Measurements from ENCODE around the gene RETREG2.
A peak's percentile ranks its signal among the peaks of the same experiment; 100 is the strongest.

Gene RETREG2

GRCh38 chr2:219207134-219207883 is 29.2 kb downstream of the RETREG2 start:
- peak overlapping the region; percentile 88 for H3K4me2 ChIP-seq (ENCODE audit: low read depth, low read length)
- peak overlapping the region; percentile 84 for H3K4me3 ChIP-seq (ENCODE audit: low read length)
- no peak overlapping the region for H2AFZ ChIP-seq (ENCODE audit: low read length)
- peak overlapping the region; percentile 81; the same call in 1 of the 2 replicates for H3K9ac ChIP-seq (ENCODE audit: low read length)
- no peak for TF ChIP-seq CTCF (IDR thresholded peaks at IDR 0.05; ENCODE audit: low read length)
- no peak for TF ChIP-seq EZH2phosphoT487 (IDR thresholded peaks at IDR 0.05; ENCODE audit: low read length)
- no peak for TF ChIP-seq EZH2 (optimal IDR thresholded peaks at IDR 0.05; ENCODE audit: low read depth, low read length)
- no peaks in the 10 kb centered on the region for H3K27me3 ChIP-seq (replicated peaks; ENCODE audit: insufficient read depth, low read length)
- H3K79me2 ChIP-seq (ENCODE audit: low read length), result peaks cover 12% of the 10 kb centered on the region; the same call in 1 of the 2 replicates
- H3K27ac ChIP-seq (ENCODE audit: low read length), result peak overlapping the region; percentile 79; the same call in 1 of the 2 replicates
- no peaks in the 10 kb centered on the region for H4K20me1 ChIP-seq (ENCODE audit: insufficient read depth, low read length)
- peaks cover 10% of the 10 kb centered on the region; the same call in 1 of the 2 replicates for H3K4me1 ChIP-seq (ENCODE audit: low read length)
- H3K9me3 ChIP-seq (replicated peaks; ENCODE audit: insufficient read depth, low read length), result no peaks in the 10 kb centered on the region
- no peak for DNase-seq
- peaks cover 13% of the 10 kb centered on the region for H3F3A ChIP-seq (ENCODE audit: insufficient read depth, low read length)
- H3K36me3 ChIP-seq (replicated peaks; ENCODE audit: insufficient read depth, low read length), result no peaks in the 10 kb centered on the region
- no peaks in the 10 kb centered on the region for H3K9me2 ChIP-seq (replicated peaks; ENCODE audit: insufficient read depth, low read length)

- Histone ChIP-seq H3K27ac (ENCODE audit: low read length) (no peak overlapping the region), H3K9me3 (replicated peaks; ENCODE audit: insufficient read depth, low read length) (no peaks in the 10 kb centered on the region), H3K9me2 (replicated peaks; ENCODE audit: insufficient read depth, low read length) (no peaks in the 10 kb centered on the region), H3F3A (ENCODE audit: insufficient read depth, low read length) (peaks cover 13% of the 10 kb centered on the region), H4K20me1 (ENCODE audit: insufficient read depth, low read length) (no peaks in the 10 kb centered on the region), H3K79me2 (ENCODE audit: low read length) (peaks cover 12% of the 10 kb centered on the region; the same call in 1 of the 2 replicates), H3K36me3 (replicated peaks; ENCODE audit: insufficient read depth, low read length) (no peaks in the 10 kb centered on the region), H2AFZ (ENCODE audit: low read length) (no peak overlapping the region), H3K4me3 (ENCODE audit: low read length) (no peak overlapping the region), H3K4me2 (ENCODE audit: low read depth, low read length) (peak overlapping the region; percentile 88; the same call in 1 of the 2 replicates), H3K4me1 (ENCODE audit: low read length) (peaks cover 10% of the 10 kb centered on the region; the same call in 1 of the 2 replicates), H3K9ac (ENCODE audit: low read length) (no peak overlapping the region), H3K27me3 (replicated peaks; ENCODE audit: insufficient read depth, low read length) (no peaks in the 10 kb centered on the region)
- TF ChIP-seq EZH2 (optimal IDR thresholded peaks at IDR 0.05; ENCODE audit: low read depth, low read length) (no peak), CTCF (IDR thresholded peaks at IDR 0.05; ENCODE audit: low read length) (no peak), EZH2phosphoT487 (IDR thresholded peaks at IDR 0.05; ENCODE audit: low read length) (no peak)
- DNase-seq, result no peak
These were observed 30.0 kb downstream of the RETREG2 start for GRCh38 chr2:219207884-219208740.

- DNase-seq, result no peak
- Histone ChIP-seq H3K27me3 (replicated peaks; ENCODE audit: insufficient read depth, low read length) (no peaks in the 10 kb centered on the region), H3F3A (ENCODE audit: insufficient read depth, low read length) (peaks cover 13% of the 10 kb centered on the region), H3K9ac (ENCODE audit: low read length) (no peak overlapping the region), H3K36me3 (replicated peaks; ENCODE audit: insufficient read depth, low read length) (no peaks in the 10 kb centered on the region), H3K27ac (ENCODE audit: low read length) (no peak overlapping the region), H3K79me2 (ENCODE audit: low read length) (peaks cover 12% of the 10 kb centered on the region; the same call in 1 of the 2 replicates), H3K9me3 (replicated peaks; ENCODE audit: insufficient read depth, low read length) (no peaks in the 10 kb centered on the region), H3K4me3 (ENCODE audit: low read length) (no peak overlapping the region), H3K4me1 (ENCODE audit: low read length) (peaks cover 10% of the 10 kb centered on the region; the same call in 1 of the 2 replicates), H3K9me2 (replicated peaks; ENCODE audit: insufficient read depth, low read length) (no peaks in the 10 kb centered on the region), H2AFZ (ENCODE audit: low read length) (no peak overlapping the region), H3K4me2 (ENCODE audit: low read depth, low read length) (no peak overlapping the region), H4K20me1 (ENCODE audit: insufficient read depth, low read length) (no peaks in the 10 kb centered on the region)
- no peak for TF ChIP-seq EZH2 (optimal IDR thresholded peaks at IDR 0.05; ENCODE audit: low read depth, low read length)
- no peak for TF ChIP-seq EZH2phosphoT487 (IDR thresholded peaks at IDR 0.05; ENCODE audit: low read length)
These were observed 31.4 kb downstream of the RETREG2 start for GRCh38 chr2:219209236-219210195.

All from MM.1S (cell line).